HepG2 (cell line): ENCODE measurements around the gene ABCC1.

ENCODE experiments used
- AHDC1 ChIP-seq: sonication (generic); formaldehyde crosslinking; IDR thresholded peaks from 2 replicates; pipeline ENCODE4 v1.5.1; 2020; ENCODE audit warnings: mild to moderate bottlenecking, missing genetic modification reagents, borderline replicate concordance
- CAMTA2 ChIP-seq: sonication (generic); formaldehyde crosslinking; IDR thresholded peaks from 2 replicates; pipeline ENCODE4 v1.4.0; 2020; ENCODE audit warnings: mild to moderate bottlenecking, missing genetic modification reagents, borderline replicate concordance
- CSRNP1 ChIP-seq: sonication (generic); formaldehyde crosslinking; IDR thresholded peaks from 2 replicates; pipeline ENCODE4 v1.8.1; 2023; ENCODE audit warnings: mild to moderate bottlenecking, missing genetic modification reagents
- CTCF ChIP-seq: sonication (generic); formaldehyde crosslinking; IDR thresholded peaks from 2 replicates; pipeline ENCODE4 v1.5.0; 2020; ENCODE audit warnings: mild to moderate bottlenecking, missing genetic modification reagents, moderate library complexity
- IRF2 ChIP-seq: IDR thresholded peaks from 2 replicates; pipeline ENCODE4 v1.6.1; 2018; ENCODE audit warnings: missing genetic modification reagents, missing compliant biosample characterization
- MZF1 ChIP-seq: sonication (generic); formaldehyde crosslinking; IDR thresholded peaks from 2 replicates; pipeline ENCODE4 v1.8.1; 2023; ENCODE audit warnings: mild to moderate bottlenecking, missing genetic modification reagents, borderline replicate concordance
- POLR2A ChIP-seq, 2 experiments: IDR thresholded peaks; 2 replicates each; pipeline ENCODE4 v1.6.1; 2011; ENCODE audit warnings: low read depth in 2 of 2, low read length in 2 of 2, mild to moderate bottlenecking in 1 of 2, moderate library complexity in 1 of 2; ENCODE audit not compliant: insufficient read depth in 1 of 2
- SMAD1 ChIP-seq: sonication (generic); formaldehyde crosslinking; IDR thresholded peaks from 2 replicates; pipeline ENCODE4 v1.4.0; 2020; ENCODE audit warnings: missing genetic modification reagents, low read depth, mild to moderate bottlenecking, borderline replicate concordance
- STAT5B ChIP-seq: sonication (generic); formaldehyde crosslinking; IDR thresholded peaks from 2 replicates; pipeline ENCODE4 v1.4.0; 2020; ENCODE audit warnings: missing genetic modification reagents
- UBTF ChIP-seq: sonication (generic); formaldehyde crosslinking; IDR thresholded peaks from 2 replicates; pipeline ENCODE4 v1.4.0; 2020; ENCODE audit warnings: mild to moderate bottlenecking, missing genetic modification reagents
- ZNF207 ChIP-seq: fragments of 450-650 bp; IDR thresholded peaks from 2 replicates; pipeline ENCODE4 v1.6.1; 2016; ENCODE audit warnings: antibody characterized with exemption, borderline replicate concordance

GRCh38 chr16:16168431-16168830, 219.0 kb downstream of the ABCC1 start:
- TF ChIP-seq AHDC1 (CRISPR knock-in tag), result no peak
- TF ChIP-seq ZNF207, result no peak
- no peak for TF ChIP-seq MZF1
- TF ChIP-seq CTCF (CRISPR knock-in tag), result no peak
- no peak for TF ChIP-seq IRF2 (CRISPR knock-in tag)
- TF ChIP-seq SMAD1, result no peak
- no peak for TF ChIP-seq CSRNP1
- no peak for TF ChIP-seq POLR2A (IDR thresholded peaks at IDR 0.05; ENCODE audit: insufficient read depth in 1 of 2, low read depth in 2 of 2, low read length in 2 of 2)
- TF ChIP-seq CAMTA2 (CRISPR knock-in tag), result no peak
- TF ChIP-seq UBTF, result no peak
- no peak for TF ChIP-seq STAT5B (CRISPR knock-in tag)
